ENCODE results near the gene ZNHIT1. TPM values are rescaled to one million over a fixed set of nuclear protein-coding genes. Genes with fewer than 3 reads are reported as not detected.
A peak's percentile ranks its signal among the peaks of the same experiment; 100 is the strongest.

The ZNHIT1 gene
- total RNA-seq, 2 donors from 2014 or later, result 51.4 to 74.8 TPM

GRCh38 chr7:101233907-101234547, 16.1 kb downstream of the ZNHIT1 start:
- no peaks in the 10 kb centered on the region for H3K9me3 ChIP-seq
- H3K27me3 ChIP-seq, result no peaks in the 10 kb centered on the region
- intact Hi-C loops (cut with DNase I), result no loop called here
- TF ChIP-seq CTCF (IDR thresholded peaks at IDR 0.05) (no peak), POLR2A (IDR thresholded peaks at IDR 0.05) (no peak)
- WGBS, 2 donors, result 75 to 79% methylated on average over 13 to 21 of the region's 21 CpGs
- H3K36me3 ChIP-seq (replicated peaks in 1 of 2; ENCODE audit: insufficient read depth in 1 of 2, low read depth in 2 of 2), result peaks cover 0 to 1% of the 10 kb centered on the region in 2 donors
- peaks cover 49% of the 10 kb centered on the region for H3K4me1 ChIP-seq
- no peak for ATAC-seq
- DNase-seq, result no peak
- H3K4me3 ChIP-seq, result no peak overlapping the region
- H3K27ac ChIP-seq, result no peak overlapping the region

- H3K27me3 ChIP-seq, result no peaks in the 10 kb centered on the region
- ATAC-seq (no peak), DNase-seq (no peak)
- 66 to 85% methylated on average over 5 of the region's 5 CpGs for WGBS, 2 donors
- intact Hi-C loops (cut with DNase I), result no loop called here
- H3K9me3 ChIP-seq, result no peaks in the 10 kb centered on the region
- H3K4me3 ChIP-seq, result no peak overlapping the region
- H3K27ac ChIP-seq, result no peak overlapping the region
- peaks cover 55% of the 10 kb centered on the region for H3K4me1 ChIP-seq
- TF ChIP-seq CTCF (IDR thresholded peaks at IDR 0.05) (no peak), POLR2A (IDR thresholded peaks at IDR 0.05) (no peak)
- H3K36me3 ChIP-seq (replicated peaks in 1 of 2; ENCODE audit: insufficient read depth in 1 of 2, low read depth in 2 of 2), result peaks cover 0 to 1% of the 10 kb centered on the region in 2 donors
Measured at GRCh38 chr7:101234636-101235035, 16.7 kb downstream of the ZNHIT1 start.

GRCh38 chr7:101235050-101235449, 17.1 kb downstream of the ZNHIT1 start:
- 67 to 73% methylated on average over 9 to 11 of the region's 11 CpGs for WGBS, 2 donors
- DNase-seq (no peak), ATAC-seq (no peak)
- Histone ChIP-seq H3K4me3 (no peak overlapping the region), H3K9me3 (no peaks in the 10 kb centered on the region), H3K36me3 (replicated peaks in 1 of 2; ENCODE audit: insufficient read depth in 1 of 2, low read depth in 2 of 2) (peaks cover 0 to 1% of the 10 kb centered on the region in 2 donors), H3K27me3 (no peaks in the 10 kb centered on the region), H3K27ac (no peak overlapping the region), H3K4me1 (peaks cover 58% of the 10 kb centered on the region)
- intact Hi-C loops (cut with DNase I), result no loop called here
- peak in 1 of 7 experiments; percentile 14 for TF ChIP-seq CTCF (IDR thresholded peaks at IDR 0.05)
- TF ChIP-seq POLR2A (IDR thresholded peaks at IDR 0.05), result no peak

- Histone ChIP-seq H3K4me1 (peaks cover 58% of the 10 kb centered on the region), H3K9me3 (no peaks in the 10 kb centered on the region), H3K27me3 (no peaks in the 10 kb centered on the region), H3K36me3 (replicated peaks in 1 of 2; ENCODE audit: insufficient read depth in 1 of 2, low read depth in 2 of 2) (peaks cover 0 to 1% of the 10 kb centered on the region in 2 donors), H3K27ac (no peak overlapping the region), H3K4me3 (no peak overlapping the region)
- no peak for DNase-seq
- no peak for ATAC-seq
- TF ChIP-seq POLR2A (IDR thresholded peaks at IDR 0.05), result no peak
- no peak for TF ChIP-seq CTCF (IDR thresholded peaks at IDR 0.05)
- intact Hi-C loops (cut with DNase I), result no loop called here
- 69 to 78% methylated on average over 6 to 9 of the region's 9 CpGs for WGBS, 2 donors
Measured at GRCh38 chr7:101235522-101235921, 17.6 kb downstream of the ZNHIT1 start.

- Histone ChIP-seq H3K27me3 (no peaks in the 10 kb centered on the region), H3K4me3 (no peak overlapping the region), H3K27ac (peak overlapping the region in 1 of 4 donors; percentile 87), H3K9me3 (no peaks in the 10 kb centered on the region), H3K36me3 (replicated peaks in 1 of 2; ENCODE audit: insufficient read depth in 1 of 2, low read depth in 2 of 2) (peaks cover 0 to 1% of the 10 kb centered on the region in 2 donors), H3K4me1 (peaks cover 53% of the 10 kb centered on the region)
- TF ChIP-seq POLR2A (IDR thresholded peaks at IDR 0.05) (no peak), CTCF (IDR thresholded peaks at IDR 0.05) (no peak)
- DNase-seq (no peak), ATAC-seq (no peak)
- intact Hi-C loops (cut with DNase I), result no loop called here
- 77 to 90% methylated on average over 14 to 15 of the region's 21 CpGs for WGBS, 2 donors
Measured at GRCh38 chr7:101236292-101236835, 18.4 kb downstream of the ZNHIT1 start.

Measured in body of pancreas (tissue), 4 donors.